HG03025 (cell line): Measurements from ENCODE around the gene REST.
A peak's percentile ranks its signal among the peaks of the same experiment; 100 is the strongest.
"Not testable (repeated sequence)": the region's sequence is repeated elsewhere in the genome, so short reads cannot be mapped to it uniquely, and the experiment has no call there.

ENCODE experiments used
- ATAC-seq: cut with Tn5 transposase; IDR thresholded peaks from one replicate; pipeline ENCODE4 v1.9.1; 2021; ENCODE audit warnings: mild to moderate bottlenecking, moderate library complexity; ENCODE audit not compliant: unreplicated experiment, low FRiP score

REST gene

GRCh38 chr4:56907489-56908205 lies at the start of gene REST:
REST (plus strand) TSS chr4:56907900; CDS start chr4:56910639, 2,739 bp downstream.
- ATAC-seq: peak; percentile 40

- no peak for ATAC-seq
Observed at GRCh38 chr4:56859841-56860240, 47.9 kb upstream of the REST start.

- no peak for ATAC-seq
Observed at GRCh38 chr4:56860781-56861180, 46.9 kb upstream of the REST start.

GRCh38 chr4:56861360-56861759 lies 46.3 kb upstream of the REST start:
- ATAC-seq: no peak

GRCh38 chr4:56863441-56864139 lies 44.1 kb upstream of the REST start:
- ATAC-seq: no peak

GRCh38 chr4:56870946-56871345 lies 36.8 kb upstream of the REST start:
- no peak for ATAC-seq

- no peak for ATAC-seq
Observed at GRCh38 chr4:56871371-56871866, 36.3 kb upstream of the REST start.

- ATAC-seq: no peak
Observed at GRCh38 chr4:56874166-56874565, 33.5 kb upstream of the REST start.

GRCh38 chr4:56874923-56875322 lies 32.8 kb upstream of the REST start:
- no peak for ATAC-seq

- no peak for ATAC-seq
Observed at GRCh38 chr4:56876264-56876663, 31.4 kb upstream of the REST start.

- no peak for ATAC-seq
Observed at GRCh38 chr4:56879996-56880395, 27.7 kb upstream of the REST start.

- ATAC-seq: no peak
Observed at GRCh38 chr4:56880572-56880971, 27.1 kb upstream of the REST start.

- not testable (repeated sequence) for ATAC-seq
Observed at GRCh38 chr4:56884511-56884910, 23.2 kb upstream of the REST start.

GRCh38 chr4:56892691-56893090 lies 15.0 kb upstream of the REST start:
- no peak for ATAC-seq

- not testable (repeated sequence) for ATAC-seq
Observed at GRCh38 chr4:56897842-56898241, 9.9 kb upstream of the REST start.

- not testable (repeated sequence) for ATAC-seq
Observed at GRCh38 chr4:56900186-56900585, 7.5 kb upstream of the REST start.

- ATAC-seq: no peak
Observed at GRCh38 chr4:56902703-56903102, 5.0 kb upstream of the REST start.

GRCh38 chr4:56905796-56906195 lies 1.9 kb upstream of the REST start:
- no peak for ATAC-seq

- no peak for ATAC-seq
Observed at GRCh38 chr4:56906489-56907393, 959 bp upstream of the REST start.

GRCh38 chr4:56908206-56909085 lies 746 bp downstream of the REST start:
- ATAC-seq: peak; percentile 51
